GM19043 (cell line): ENCODE results near the gene DUX4.
"Not testable (repeated sequence)": the region's sequence is repeated elsewhere in the genome, so short reads cannot be mapped to it uniquely, and the experiment has no call there.

Source experiments
- ATAC-seq: cut with Tn5 transposase; IDR thresholded peaks from one replicate; pipeline ENCODE4 v1.9.1; 2021; ENCODE audit warnings: low read depth; ENCODE audit not compliant: unreplicated experiment

DUX4 gene

DNA sequence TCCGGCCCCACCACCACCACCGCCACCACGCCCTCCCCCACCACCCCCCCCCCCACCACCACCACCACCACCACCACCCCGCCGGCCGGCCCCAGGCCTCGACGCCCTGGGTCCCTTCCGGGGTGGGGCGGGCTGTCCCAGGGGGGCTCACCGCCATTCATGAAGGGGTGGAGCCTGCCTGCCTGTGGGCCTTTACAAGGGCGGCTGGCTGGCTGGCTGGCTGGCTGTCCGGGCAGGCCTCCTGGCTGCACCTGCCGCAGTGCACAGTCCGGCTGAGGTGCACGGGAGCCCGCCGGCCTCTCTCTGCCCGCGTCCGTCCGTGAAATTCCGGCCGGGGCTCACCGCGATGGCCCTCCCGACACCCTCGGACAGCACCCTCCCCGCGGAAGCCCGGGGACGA lies at the start of gene DUX4:
Gene DUX4, plus strand, starts transcription at position 347 of the 400 bp plus-strand sequence. Its CDS starts 0 bp downstream, at position 347.
- ATAC-seq, result not testable (repeated sequence)

DNA sequence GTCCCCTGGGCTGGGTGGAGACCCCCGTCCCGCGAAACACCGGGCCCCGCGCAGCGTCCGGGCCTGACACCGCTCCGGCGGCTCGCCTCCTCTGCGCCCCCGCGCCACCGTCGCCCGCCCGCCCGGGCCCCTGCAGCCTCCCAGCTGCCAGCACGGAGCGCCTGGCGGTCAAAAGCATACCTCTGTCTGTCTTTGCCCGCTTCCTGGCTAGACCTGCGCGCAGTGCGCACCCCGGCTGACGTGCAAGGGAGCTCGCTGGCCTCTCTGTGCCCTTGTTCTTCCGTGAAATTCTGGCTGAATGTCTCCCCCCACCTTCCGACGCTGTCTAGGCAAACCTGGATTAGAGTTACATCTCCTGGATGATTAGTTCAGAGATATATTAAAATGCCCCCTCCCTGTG lies 1.9 kb downstream of the DUX4 start:
- ATAC-seq, result not testable (repeated sequence)

DNA sequence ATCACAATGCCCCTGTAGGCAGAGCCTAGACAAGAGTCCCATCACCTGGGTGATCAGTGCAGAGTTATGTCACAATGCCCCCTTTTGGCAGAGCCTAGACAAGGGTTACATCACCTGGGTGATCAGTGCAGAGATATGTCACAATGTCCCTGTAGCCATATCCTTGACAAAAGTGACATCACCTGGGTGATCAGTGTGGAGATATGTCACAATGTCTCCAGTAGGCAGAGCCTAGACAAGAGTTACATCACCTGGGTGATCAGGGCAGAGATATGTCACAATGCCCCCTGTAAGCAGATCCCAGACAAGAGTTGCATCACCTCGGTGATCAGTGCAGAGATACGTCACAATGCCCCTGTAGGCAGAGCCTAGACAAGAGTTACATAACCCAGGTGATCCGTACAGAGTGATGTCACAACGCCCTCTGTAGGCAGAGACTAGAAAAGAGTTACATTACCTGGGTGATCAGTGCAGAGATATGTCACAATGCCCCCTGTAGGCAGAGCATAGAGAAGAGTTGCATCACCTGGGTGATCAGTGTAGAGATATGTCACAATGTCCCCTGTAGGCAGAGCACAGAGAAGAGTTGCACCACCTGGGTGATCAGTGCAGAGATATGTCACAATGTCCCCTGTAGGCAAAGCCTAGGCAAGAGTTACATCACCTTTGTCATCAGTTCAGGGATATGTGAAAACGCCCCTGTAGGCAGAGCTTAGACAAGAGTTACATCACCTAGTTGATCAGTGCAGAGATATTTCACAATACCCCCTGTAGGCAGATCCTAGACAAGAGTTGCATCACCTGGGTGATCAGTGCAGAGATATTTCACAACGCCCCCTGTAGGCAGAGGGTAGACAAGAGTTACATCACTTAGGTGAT lies 4.4 kb downstream of the DUX4 start:
- not testable (repeated sequence) for ATAC-seq

DNA sequence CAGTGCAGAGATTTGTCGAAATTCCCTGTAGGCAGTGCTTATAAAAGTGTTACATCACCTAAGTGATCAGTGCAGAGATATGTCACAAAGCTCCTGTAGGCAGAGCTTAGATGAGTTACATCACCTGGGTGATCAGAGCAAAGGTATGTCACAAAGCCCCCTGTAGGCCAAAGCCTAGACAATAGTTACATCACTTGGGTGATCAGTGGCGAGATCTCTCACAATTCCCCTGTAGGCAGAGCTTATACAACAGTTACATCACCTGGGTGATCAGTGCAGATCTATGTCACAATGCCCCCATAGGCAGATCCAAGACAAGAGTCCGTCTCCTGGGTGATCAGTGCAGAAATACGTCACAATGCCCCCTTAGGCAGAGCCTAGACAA lies 5.0 kb downstream of the DUX4 start:
- ATAC-seq, result not testable (repeated sequence)

DNA sequence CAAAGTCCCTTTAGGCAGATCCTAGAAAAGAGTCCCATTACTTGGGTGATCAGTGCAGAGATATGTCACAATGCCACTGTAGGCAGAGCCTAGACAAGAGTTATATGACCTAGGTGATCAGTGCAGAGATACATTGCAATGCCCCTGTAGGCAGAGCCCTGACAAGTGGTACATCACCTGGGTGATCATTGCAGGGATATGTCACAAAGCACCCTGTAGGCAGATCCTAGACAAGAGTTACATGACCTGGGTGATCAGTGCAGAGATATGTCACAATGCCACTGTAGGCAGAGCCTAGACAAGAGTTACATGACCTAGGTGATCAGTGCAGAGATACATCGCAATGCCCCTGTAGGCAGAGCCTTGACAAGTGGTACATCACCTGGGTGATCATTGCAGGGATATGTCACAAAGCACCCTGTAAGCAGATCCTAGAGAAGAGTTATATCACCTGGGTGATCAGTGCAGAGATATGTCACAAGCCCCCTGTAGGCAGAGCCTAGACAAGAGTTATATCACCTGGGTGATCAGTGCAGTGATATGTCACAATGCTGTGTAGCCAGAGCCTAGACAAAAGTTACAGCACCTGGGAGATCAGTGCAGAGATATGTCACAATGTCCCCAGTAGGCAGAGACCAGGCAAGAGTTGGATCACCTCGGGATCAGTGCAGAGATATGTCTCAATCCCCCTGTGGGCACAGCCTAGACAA lies 5.6 kb downstream of the DUX4 start:
- not testable (repeated sequence) for ATAC-seq

DNA sequence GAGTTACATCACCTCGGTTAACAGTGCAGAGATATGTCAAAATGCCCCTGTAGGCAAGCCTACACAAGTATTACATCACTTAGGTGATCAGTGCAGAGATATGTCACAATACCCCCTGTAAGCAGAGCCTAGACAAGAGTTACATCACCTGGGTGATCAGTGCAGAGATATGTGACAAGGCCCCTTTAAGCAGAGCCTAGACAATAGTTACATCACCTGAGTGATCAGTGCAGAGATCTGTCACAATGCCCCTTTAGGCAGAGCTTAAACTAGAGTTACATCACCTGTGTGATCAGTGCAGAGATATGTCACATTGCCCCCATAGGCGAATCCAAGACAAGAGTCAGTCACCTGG lies 6.1 kb downstream of the DUX4 start:
- not testable (repeated sequence) for ATAC-seq

DNA sequence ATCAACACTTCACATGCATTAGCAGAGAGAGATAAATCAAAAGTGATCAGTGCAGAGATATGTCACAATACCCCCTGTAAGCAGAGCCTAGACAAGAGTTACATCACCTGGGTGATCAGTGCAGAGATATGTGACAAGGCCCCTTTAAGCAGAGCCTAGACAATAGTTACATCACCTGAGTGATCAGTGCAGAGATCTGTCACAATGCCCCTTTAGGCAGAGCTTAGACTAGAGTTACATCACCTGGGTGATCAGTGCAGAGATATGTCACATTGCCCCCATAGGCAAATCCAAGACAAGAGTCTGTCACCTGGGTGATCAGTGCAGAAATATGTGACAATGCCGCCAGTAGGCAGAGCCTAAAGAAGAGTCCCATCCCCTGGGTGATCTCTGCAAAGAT lies 7.4 kb downstream of the DUX4 start:
- ATAC-seq, result not testable (repeated sequence)

DNA sequence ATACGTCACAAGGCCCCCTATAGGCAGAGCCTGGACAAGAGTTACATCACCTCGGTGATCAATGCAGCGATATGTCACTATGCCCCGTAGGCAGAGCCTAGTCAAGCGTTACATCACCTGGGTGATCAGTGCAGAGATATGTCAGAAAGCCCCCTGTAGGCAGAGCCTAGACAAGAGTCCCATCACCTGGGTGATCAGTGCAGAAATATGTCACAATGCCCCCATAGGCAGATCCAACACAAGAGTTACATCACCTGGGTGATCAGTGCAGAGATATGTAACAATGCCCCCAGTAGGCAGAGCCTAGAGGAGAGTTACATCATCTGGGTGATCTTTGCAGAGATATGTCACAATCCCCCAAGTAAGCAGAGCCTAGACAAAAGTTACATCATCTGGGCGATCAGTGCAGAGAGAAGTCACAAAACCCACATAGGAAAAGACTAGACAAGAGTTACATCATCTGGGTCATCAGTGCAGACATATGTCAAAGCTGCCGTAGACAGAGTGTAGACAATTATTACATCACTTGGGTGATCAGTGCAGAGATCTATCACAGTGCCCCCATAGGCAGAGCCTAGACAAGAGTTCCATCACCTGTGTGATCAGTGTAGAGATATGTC lies 8.0 kb downstream of the DUX4 start:
- not testable (repeated sequence) for ATAC-seq

DNA sequence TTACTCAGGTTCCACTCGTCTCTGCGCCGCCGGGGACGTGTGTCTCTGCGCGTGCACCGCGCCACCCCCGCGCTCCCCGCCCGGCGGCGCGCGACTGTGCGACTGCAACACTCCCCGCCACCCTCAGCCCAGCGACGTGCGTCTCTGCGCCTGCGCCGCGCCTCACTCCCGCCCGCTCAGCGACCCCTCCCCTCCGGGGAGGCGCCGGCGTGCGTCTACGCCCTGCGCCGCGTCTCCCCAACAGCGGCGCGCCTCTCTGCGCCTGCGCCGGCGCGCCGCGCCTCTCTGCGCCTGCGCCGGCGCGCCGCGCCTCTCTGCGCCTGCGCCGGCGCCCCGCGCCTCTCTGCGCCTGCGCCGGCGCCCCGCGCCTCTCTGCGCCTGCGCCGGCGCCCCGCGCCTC lies 29.9 kb downstream of the DUX4 start:
- not testable (repeated sequence) for ATAC-seq
